HCT116 (cell line): ENCODE data around the gene KDM4D. TPM values are rescaled to one million over a fixed set of nuclear protein-coding genes. Genes with fewer than 3 reads are reported as not detected.

ENCODE experiments used
- ATAC-seq: fragments of 200-7000 bp; cut with Tn5 transposase; 2 replicates; pipeline ENCODE4 v1.9.1; 2020; ENCODE audit warnings: mild to moderate bottlenecking, moderate library complexity
- BruUV-seq: library from RNA; stranded (reverse); fragments of 400-500 nt; replicated peaks from 2 replicates; lab custom pipeline; 2021; lab: Mats Ljungman, UMichigan
- CTCF ChIA-PET: fragments of 300-600 bp; sonication (Branson Sonifier 250); formaldehyde crosslinking; loops from one replicate; lab custom pipeline; 2021; ENCODE audit warnings: antibody characterized with exemption; lab: Charles Lee
- POLR2A ChIA-PET: fragments of 300-600, 350-600 bp; sonication (Branson Sonifier 250); formaldehyde crosslinking; loops from one replicate; lab custom pipeline; 2021; ENCODE audit warnings: antibody characterized with exemption; lab: Charles Lee
- RAD21 ChIA-PET, 2 experiments: fragments of 300-600 bp; sonication (Branson Sonifier 250); formaldehyde crosslinking; loops; one replicate each; lab custom pipeline; 2023; ENCODE audit warnings: low total read pairs in 2 of 2; ENCODE audit not compliant: uncharacterized antibody in 2 of 2, unreplicated experiment in 2 of 2, low non-redundant PET in 1 of 2; lab: Charles Lee
- DNase-seq: peaks from one replicate; pipeline ENCODE4 v3.0.0-alpha.2; 2010; ENCODE audit warnings: low read depth, low spot score
- H2AFZ ChIP-seq: fragments of 200-600 bp; shearing (Covaris generic), sonication (generic); 2 replicates; pipeline ENCODE4 v1.6.1; 2017; ENCODE audit warnings: low read depth, mixed run types, mixed read lengths, antibody characterized with exemption, low read length; ENCODE audit not compliant: poor library complexity, severe bottlenecking
- H3K27ac ChIP-seq: 2 replicates; pipeline ENCODE4 v1.5.1; 2012; ENCODE audit warnings: low read depth, low read length
- H3K27me3 ChIP-seq: fragments of 200-600 bp; sonication (generic); 2 replicates; pipeline ENCODE4 v1.6.1; 2016; ENCODE audit warnings: mixed run types, low read length, mixed read lengths; ENCODE audit not compliant: insufficient read depth
- H3K36me3 ChIP-seq, 2 experiments: fragments of 200-500 bp in 1 of 2; fragments of 200-600 bp in 1 of 2; sonication (Bioruptor generic) in 1 of 2; sonication (generic) in 1 of 2; 2 replicates each; pipeline versions ENCODE4 v1.5.1 to v1.6.1; 2014 to 2016; ENCODE audit warnings: low read length in 2 of 2, inconsistent platforms in 1 of 2, mixed read lengths in 1 of 2, mixed run types in 1 of 2; ENCODE audit not compliant: insufficient read depth in 2 of 2, control insufficient read depth in 1 of 2
- H3K4me1 ChIP-seq, 2 experiments: fragments of 200-600 bp in 1 of 2; sonication (generic) in 1 of 2; 2 replicates each; pipeline versions ENCODE4 v1.5.1 to v1.6.1; 2012 to 2017; ENCODE audit warnings: low read length in 2 of 2, inconsistent platforms in 1 of 2, mild to moderate bottlenecking in 1 of 2, mixed read lengths in 1 of 2, mixed run types in 1 of 2, moderate library complexity in 1 of 2; ENCODE audit not compliant: insufficient read depth in 2 of 2, control insufficient read depth in 1 of 2
- H3K4me2 ChIP-seq: fragments of 200-600 bp; sonication (generic); 2 replicates; pipeline ENCODE4 v1.6.1; 2017; ENCODE audit warnings: mixed run types, low read length, mixed read lengths
- H3K4me3 ChIP-seq, 2 experiments: fragments of 200-600 bp in 1 of 2; sonication (generic) in 1 of 2; replicated peaks in 1 of 2; 2 replicates each; pipeline ENCODE4 v1.5.1; 2011 to 2016; ENCODE audit warnings: low read length in 2 of 2, control low read depth in 1 of 2, low read depth in 1 of 2, mild to moderate bottlenecking in 1 of 2, mixed read lengths in 1 of 2, mixed run types in 1 of 2
- H3K79me2 ChIP-seq: fragments of 200-600 bp; sonication (generic); 2 replicates; pipeline ENCODE4 v1.6.1; 2017; ENCODE audit warnings: mild to moderate bottlenecking, mixed run types, low read length, moderate library complexity, mixed read lengths; ENCODE audit not compliant: insufficient read depth
- H3K9ac ChIP-seq: fragments of 200-600 bp; sonication (generic); 2 replicates; pipeline ENCODE4 v1.6.1; 2016; ENCODE audit warnings: low read length, mixed read lengths
- H3K9me2 ChIP-seq: fragments of 200-600 bp; sonication (generic), shearing (Covaris generic); 2 replicates; pipeline ENCODE4 v1.6.1; 2017; ENCODE audit warnings: mixed run types, mild to moderate bottlenecking, moderate library complexity; ENCODE audit not compliant: insufficient read depth
- H3K9me3 ChIP-seq, 2 experiments: fragments of 200-500 bp in 1 of 2; fragments of 200-600 bp in 1 of 2; sonication (Bioruptor generic) in 1 of 2; sonication (generic) in 1 of 2; 2 replicates each; pipeline ENCODE4 v1.6.1; 2014 to 2017; ENCODE audit warnings: low read length in 2 of 2, mixed read lengths in 2 of 2, inconsistent platforms in 1 of 2, low read depth in 1 of 2, mild to moderate bottlenecking in 1 of 2, mixed run types in 1 of 2, moderate library complexity in 1 of 2; ENCODE audit not compliant: control insufficient read depth in 1 of 2, insufficient read depth in 1 of 2
- H4K20me1 ChIP-seq: fragments of 200-600 bp; sonication (generic), shearing (Covaris generic); 2 replicates; pipeline ENCODE4 v1.6.1; 2017; ENCODE audit warnings: mixed run types, mild to moderate bottlenecking, moderate library complexity; ENCODE audit not compliant: insufficient read depth
- CEBPB ChIP-seq: IDR thresholded peaks from 2 replicates; pipeline ENCODE4 v1.6.1; 2012; ENCODE audit warnings: low read depth
- CTCF ChIP-seq, 3 experiments: fragments of 200-600 bp in 1 of 3; sonication (generic) in 1 of 3; IDR thresholded peaks in 2 of 3; conservative IDR thresholded peaks in 1 of 3; 2 replicates each; pipeline ENCODE4 v1.5.1; 2012 to 2017; ENCODE audit warnings: low read depth in 2 of 3, low read length in 2 of 3, antibody characterized with exemption in 1 of 3, borderline replicate concordance in 1 of 3, control low read depth in 1 of 3, mild to moderate bottlenecking in 1 of 3, mixed read lengths in 1 of 3, mixed run types in 1 of 3, moderate library complexity in 1 of 3; ENCODE audit not compliant: insufficient read depth in 1 of 3
- EZH2 ChIP-seq: fragments of 200-600 bp; sonication (generic); IDR thresholded peaks from 2 replicates; pipeline ENCODE4 v1.6.1; 2017; ENCODE audit warnings: antibody characterized with exemption, mixed run types
- EZH2phosphoT487 ChIP-seq: fragments of 200-600 bp; IDR thresholded peaks from 2 replicates; pipeline ENCODE4 v1.6.1; 2018; ENCODE audit warnings: antibody characterized with exemption, borderline replicate concordance
- POLR2A ChIP-seq: IDR thresholded peaks from 2 replicates; pipeline ENCODE4 v1.7.0; 2011; ENCODE audit warnings: borderline replicate concordance; ENCODE audit not compliant: insufficient read depth, insufficient read length; ENCODE audit errors: extremely low read depth
- REST ChIP-seq: IDR thresholded peaks from 2 replicates; pipeline ENCODE4 v1.6.1; 2012; ENCODE audit warnings: low read depth
- SIN3A ChIP-seq: IDR thresholded peaks from 2 replicates; pipeline ENCODE4 v1.6.1; 2012; ENCODE audit warnings: low read depth
- SP1 ChIP-seq: IDR thresholded peaks from 2 replicates; pipeline ENCODE4 v1.6.1; 2012; ENCODE audit warnings: low read depth
- intact Hi-C: fragments of 100-400 bp; cut with micrococcal nuclease; formaldehyde crosslinking; loops from 2 replicates; pipeline ENCODE4 v1.10.0; 2022
- total RNA-seq: library from RNA; stranded (reverse); gene quantifications from one replicate; pipeline ENCODE4 v1.2.1, GENCODE V29; 2021; ENCODE audit not compliant: unreplicated experiment

The KDM4D gene
- total RNA-seq, 1 experiment from 2014 or later: 2.1 TPM

- H3K4me2 ChIP-seq: no peak overlapping the region
- no peaks in the 10 kb centered on the region for H4K20me1 ChIP-seq
- no TSS peak for BruUV-seq
- CTCF ChIA-PET: interaction anchor here (1.0 kb wide), 1 partner anchor 10 kb away, joined by 4 read pairs; no protein-coding TSS in a partner anchor
- intact Hi-C loops: no loop called here
- peaks cover 12 to 15% of the 10 kb centered on the region in 2 experiments for H3K36me3 ChIP-seq
- no peak overlapping the region for H3K9ac ChIP-seq
- H3K4me1 ChIP-seq: no peaks in the 10 kb centered on the region
- H3K27ac ChIP-seq: no peak overlapping the region
- no peak overlapping the region for H3K4me3 ChIP-seq
- no peak for DNase-seq
- H3K27me3 ChIP-seq: no peaks in the 10 kb centered on the region
- no peaks in the 10 kb centered on the region for H3K79me2 ChIP-seq
- RAD21 ChIA-PET: no interaction called here
- H2AFZ ChIP-seq: no peak overlapping the region
- H3K9me3 ChIP-seq: no peaks in the 10 kb centered on the region
- TF ChIP-seq SIN3A (no peak), POLR2A (no peak), EZH2phosphoT487 (no peak), CTCF (IDR thresholded peaks at IDR 0.05 in 2 of 3, conservative IDR thresholded peaks at IDR 0.05 in 1 of 3; ENCODE audit: borderline replicate concordance in 1 of 3, insufficient read depth in 1 of 3, low read depth in 2 of 3, low read length in 2 of 3) (no peak), CEBPB (no peak), REST (no peak), SP1 (no peak), EZH2 (no peak)
- TF ChIP-seq, all 23 proteins: peak for 0
- no peak for ATAC-seq
- no peaks in the 10 kb centered on the region for H3K9me2 ChIP-seq
- POLR2A ChIA-PET: no interaction called here
Observed at GRCh38 chr11:94958121-94958696, 15.3 kb upstream of the KDM4D start.
